K562 (cell line): Measurements from ENCODE around the gene C16orf92. TPM values are rescaled to one million over a fixed set of nuclear protein-coding genes. Genes with fewer than 3 reads are reported as not detected.

Experiments
- ATF7 ChIP-seq: fragments of 450-650 bp; IDR thresholded peaks from 2 replicates; pipeline ENCODE4 v1.7.1; 2014; ENCODE audit warnings: mild to moderate bottlenecking, moderate library complexity
- CBX1 ChIP-seq: sonication (generic); IDR thresholded peaks from 2 replicates; pipeline ENCODE4 v1.6.1; 2016; ENCODE audit warnings: antibody characterized with exemption, low read depth, mild to moderate bottlenecking
- HDAC2 ChIP-seq: fragments of 450-650 bp; IDR thresholded peaks from 2 replicates; pipeline ENCODE4 v1.6.1; 2016; ENCODE audit warnings: mild to moderate bottlenecking
- HEY1 ChIP-seq: fragments of 250-450 bp; sonication (Bioruptor Pico); IDR thresholded peaks from 2 replicates; pipeline ENCODE4 v1.5.0; 2020; ENCODE audit warnings: mild to moderate bottlenecking, moderate library complexity, borderline replicate concordance
- KLF13 ChIP-seq: fragments of 450-650 bp; IDR thresholded peaks from 2 replicates; pipeline ENCODE4 v1.6.1; 2016; ENCODE audit warnings: missing genetic modification characterization, low read depth, mild to moderate bottlenecking, missing compliant biosample characterization, moderate library complexity, borderline replicate concordance
- KLF6 ChIP-seq: fragments of 250-450 bp; sonication (Bioruptor Pico); IDR thresholded peaks from 2 replicates; pipeline ENCODE4 v1.4.0; 2020; ENCODE audit warnings: mild to moderate bottlenecking, moderate library complexity, borderline replicate concordance
- MEIS2 ChIP-seq: fragments of 450-650 bp; IDR thresholded peaks from 2 replicates; pipeline ENCODE4 v1.6.1; 2014; ENCODE audit warnings: mild to moderate bottlenecking; ENCODE audit not compliant: partially characterized antibody
- NFXL1 ChIP-seq: fragments of 450-650 bp; formaldehyde crosslinking; IDR thresholded peaks from 2 replicates; pipeline ENCODE4 v1.4.0; 2021; ENCODE audit warnings: mild to moderate bottlenecking
- NR4A1 ChIP-seq, 2 experiments: fragments of 250-450 bp in 1 of 2; fragments of 450-650 bp in 1 of 2; sonication (Bioruptor Pico) in 1 of 2; IDR thresholded peaks; 2 replicates each; pipeline versions ENCODE4 v1.4.0 to v1.6.1; 2016 to 2020; ENCODE audit warnings: mild to moderate bottlenecking in 2 of 2, missing compliant biosample characterization in 1 of 2, missing genetic modification characterization in 1 of 2, moderate library complexity in 1 of 2
- PTRF ChIP-seq: fragments of 450-650 bp; IDR thresholded peaks from 2 replicates; pipeline ENCODE4 v1.6.1; 2016; ENCODE audit warnings: mild to moderate bottlenecking, missing genetic modification characterization, missing compliant biosample characterization
- PURB ChIP-seq: sonication (generic); formaldehyde crosslinking; IDR thresholded peaks from 2 replicates; pipeline ENCODE4 v1.9.0; 2021; ENCODE audit warnings: low read depth, mild to moderate bottlenecking, missing genetic modification reagents
- ZC3H4 ChIP-seq: sonication (generic); formaldehyde crosslinking; IDR thresholded peaks from 2 replicates; pipeline ENCODE4 v1.9.0; 2021; ENCODE audit warnings: missing genetic modification reagents, borderline replicate concordance
- ZFX ChIP-seq: sonication (generic); formaldehyde crosslinking; IDR thresholded peaks from 2 replicates; pipeline ENCODE4 v1.8.0; 2022; ENCODE audit warnings: mild to moderate bottlenecking, missing genetic modification reagents, moderate library complexity
- ZKSCAN1 ChIP-seq: fragments of 150-350 bp; IDR thresholded peaks from 2 replicates; pipeline ENCODE4 v1.6.1; 2016; ENCODE audit warnings: low read depth, low read length
- ZNF12 ChIP-seq: sonication (generic); formaldehyde crosslinking; IDR thresholded peaks from 2 replicates; pipeline ENCODE4 v1.4.0; 2020; ENCODE audit warnings: mild to moderate bottlenecking, missing genetic modification reagents
- polyA plus RNA-seq, 8 experiments: library from polyadenylated mRNA; depleted of rRNA in 4 of 8; stranded (reverse) in 5 of 8; unstranded in 3 of 8; fragments of >200 nt; fragmentation: Nextera tagmentation in 2 of 8; fragmentation: Illumina TruSeq in 1 of 8; extraction: Ambion mirVana in 2 of 8; extraction: Trizol in 1 of 8; gene quantifications; 2 replicates each; pipeline versions ENCODE4 v1.2.1 to v1.2.3, GENCODE V29; 2011 to 2014; ENCODE audit warnings: inconsistent platforms in 1 of 8, missing spikeins in 1 of 8
- total RNA-seq, 7 experiments: library from RNA; depleted of rRNA in 6 of 7; stranded (reverse); fragments of >200 nt in 6 of 7; fragmentation: Illumina TruSeq in 2 of 7; extraction: Trizol in 2 of 7; gene quantifications; 2 replicates each; pipeline versions ENCODE4 v1.2.1 to v1.2.3, GENCODE V29; 2011 to 2021; ENCODE audit warnings: low replicate concordance in 1 of 7
- TF ChIP-seq, protein P1 (sequence below), 2 experiments: fragments of 450-650 bp in 1 of 2; sonication (generic) in 1 of 2; formaldehyde crosslinking in 1 of 2; IDR thresholded peaks in 1 of 2; conservative IDR thresholded peaks in 1 of 2; 2 replicates each; pipeline versions ENCODE4 v1.6.1 to v1.8.1; 2016 to 2023; ENCODE audit warnings: mild to moderate bottlenecking in 2 of 2, moderate library complexity in 2 of 2, inconsistent platforms in 1 of 2, missing genetic modification reagents in 1 of 2
- TF ChIP-seq, protein P2 (sequence below): fragments of 250-450 bp; sonication (Bioruptor Pico); IDR thresholded peaks from 2 replicates; pipeline ENCODE4 v1.5.0; 2020; ENCODE audit warnings: mild to moderate bottlenecking
- TF ChIP-seq, protein P3 (sequence below): sonication (generic); formaldehyde crosslinking; IDR thresholded peaks from 2 replicates; pipeline ENCODE4 v1.8.1; 2023; ENCODE audit warnings: mild to moderate bottlenecking, missing genetic modification reagents
- TF ChIP-seq, protein P4 (sequence below), 2 experiments: fragments of 450-650 bp; conservative IDR thresholded peaks; 2 replicates each; pipeline ENCODE4 v1.6.1; 2017; ENCODE audit warnings: mild to moderate bottlenecking in 2 of 2, moderate library complexity in 2 of 2

The C16orf92 gene
- total and polyA plus RNA-seq, 9 of the 15 experiments (the other 6 are each of a cell fraction or from before 2014, with no cell fraction given): not detected

DNA sequence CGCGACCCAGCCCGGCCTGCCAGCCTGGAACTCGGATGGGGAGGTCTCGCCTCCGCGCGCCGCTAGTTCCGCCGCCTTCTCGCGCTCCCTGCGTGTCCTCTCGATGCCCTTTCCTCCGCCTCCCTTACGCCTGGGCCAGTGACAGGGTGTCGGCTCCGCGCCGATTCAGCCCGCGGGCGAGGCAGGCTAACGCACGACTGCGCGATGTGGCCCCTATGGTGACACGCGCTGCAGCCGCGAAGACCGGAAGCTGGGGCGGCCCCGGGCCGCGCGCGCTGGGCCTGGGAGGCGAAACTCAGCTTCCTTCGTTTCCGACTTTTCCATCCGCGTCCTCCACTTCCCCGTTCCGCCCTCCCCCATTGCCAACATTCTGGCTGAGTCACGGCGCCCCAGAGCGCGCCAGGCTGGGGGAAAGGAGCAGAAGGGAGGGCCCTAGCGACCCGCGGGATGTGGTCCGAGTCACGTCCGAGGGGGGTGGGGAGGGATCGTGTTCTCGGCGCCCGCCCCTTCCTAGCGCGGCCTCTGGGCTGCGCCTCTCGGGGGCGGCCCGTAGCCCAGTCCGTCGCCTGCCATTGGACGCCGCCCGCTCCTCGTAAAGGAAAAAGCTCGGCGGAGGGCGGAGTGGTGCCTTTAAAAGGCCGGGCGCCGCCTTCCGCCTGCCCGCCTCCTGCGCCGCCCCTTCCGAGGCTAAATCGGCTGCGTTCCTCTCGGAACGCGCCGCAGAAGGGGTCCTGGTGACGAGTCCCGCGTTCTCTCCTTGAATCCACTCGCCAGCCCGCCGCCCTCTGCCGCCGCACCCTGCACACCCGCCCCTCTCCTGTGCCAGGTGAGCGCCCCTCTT is 42.3 kb downstream of the C16orf92 start, which contains the start of gene ALDOA (continued):
- TF ChIP-seq ATF7 (peak; percentile 86), PTRF (tag) (no peak), ZKSCAN1 (peak; percentile 13; the same call in 1 of the 2 replicates), KLF13 (tag) (peak; percentile 18; the same call in 1 of the 2 replicates), ZC3H4 (CRISPR knock-in tag) (no peak), CBX1 (peak; percentile 77), NR4A1 (CRISPR knock-in tag; IDR thresholded peaks at IDR 0.05) (peak; percentile 83; the same call in 1 of the 2 replicates), NR4A1 (tag; IDR thresholded peaks at IDR 0.05) (peak; percentile 91), MEIS2 (peak; percentile 76), NFXL1 (no peak), ZFX (CRISPR knock-in tag) (peak; percentile 95), HDAC2 (peak; percentile 59), ZNF12 (CRISPR knock-in tag) (no peak), KLF6 (CRISPR knock-in tag) (peak; percentile 29; the same call in 1 of the 2 replicates), PURB (no peak), HEY1 (no peak)
- TF ChIP-seq, protein P1, sequence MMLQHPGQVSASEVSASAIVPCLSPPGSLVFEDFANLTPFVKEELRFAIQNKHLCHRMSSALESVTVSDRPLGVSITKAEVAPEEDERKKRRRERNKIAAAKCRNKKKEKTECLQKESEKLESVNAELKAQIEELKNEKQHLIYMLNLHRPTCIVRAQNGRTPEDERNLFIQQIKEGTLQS (IDR thresholded peaks at IDR 0.05): no peak; the same call in 1 of the 2 replicates
- TF ChIP-seq, protein P1 (CRISPR knock-in tag; conservative IDR thresholded peaks at IDR 0.05): peak; percentile 38; the same call in 1 of the 2 replicates
- TF ChIP-seq, protein P2, sequence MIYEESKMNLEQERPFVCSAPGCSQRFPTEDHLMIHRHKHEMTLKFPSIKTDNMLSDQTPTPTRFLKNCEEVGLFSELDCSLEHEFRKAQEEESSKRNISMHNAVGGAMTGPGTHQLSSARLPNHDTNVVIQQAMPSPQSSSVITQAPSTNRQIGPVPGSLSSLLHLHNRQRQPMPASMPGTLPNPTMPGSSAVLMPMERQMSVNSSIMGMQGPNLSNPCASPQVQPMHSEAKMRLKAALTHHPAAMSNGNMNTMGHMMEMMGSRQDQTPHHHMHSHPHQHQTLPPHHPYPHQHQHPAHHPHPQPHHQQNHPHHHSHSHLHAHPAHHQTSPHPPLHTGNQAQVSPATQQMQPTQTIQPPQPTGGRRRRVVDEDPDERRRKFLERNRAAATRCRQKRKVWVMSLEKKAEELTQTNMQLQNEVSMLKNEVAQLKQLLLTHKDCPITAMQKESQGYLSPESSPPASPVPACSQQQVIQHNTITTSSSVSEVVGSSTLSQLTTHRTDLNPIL: 0 out of 2 replicates have a peak, but pooled peaks have one; percentile 28
- TF ChIP-seq, protein P3, sequence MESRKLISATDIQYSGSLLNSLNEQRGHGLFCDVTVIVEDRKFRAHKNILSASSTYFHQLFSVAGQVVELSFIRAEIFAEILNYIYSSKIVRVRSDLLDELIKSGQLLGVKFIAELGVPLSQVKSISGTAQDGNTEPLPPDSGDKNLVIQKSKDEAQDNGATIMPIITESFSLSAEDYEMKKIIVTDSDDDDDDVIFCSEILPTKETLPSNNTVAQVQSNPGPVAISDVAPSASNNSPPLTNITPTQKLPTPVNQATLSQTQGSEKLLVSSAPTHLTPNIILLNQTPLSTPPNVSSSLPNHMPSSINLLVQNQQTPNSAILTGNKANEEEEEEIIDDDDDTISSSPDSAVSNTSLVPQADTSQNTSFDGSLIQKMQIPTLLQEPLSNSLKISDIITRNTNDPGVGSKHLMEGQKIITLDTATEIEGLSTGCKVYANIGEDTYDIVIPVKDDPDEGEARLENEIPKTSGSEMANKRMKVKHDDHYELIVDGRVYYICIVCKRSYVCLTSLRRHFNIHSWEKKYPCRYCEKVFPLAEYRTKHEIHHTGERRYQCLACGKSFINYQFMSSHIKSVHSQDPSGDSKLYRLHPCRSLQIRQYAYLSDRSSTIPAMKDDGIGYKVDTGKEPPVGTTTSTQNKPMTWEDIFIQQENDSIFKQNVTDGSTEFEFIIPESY (CRISPR knock-in tag): peak; percentile 62
- TF ChIP-seq, protein P4, sequence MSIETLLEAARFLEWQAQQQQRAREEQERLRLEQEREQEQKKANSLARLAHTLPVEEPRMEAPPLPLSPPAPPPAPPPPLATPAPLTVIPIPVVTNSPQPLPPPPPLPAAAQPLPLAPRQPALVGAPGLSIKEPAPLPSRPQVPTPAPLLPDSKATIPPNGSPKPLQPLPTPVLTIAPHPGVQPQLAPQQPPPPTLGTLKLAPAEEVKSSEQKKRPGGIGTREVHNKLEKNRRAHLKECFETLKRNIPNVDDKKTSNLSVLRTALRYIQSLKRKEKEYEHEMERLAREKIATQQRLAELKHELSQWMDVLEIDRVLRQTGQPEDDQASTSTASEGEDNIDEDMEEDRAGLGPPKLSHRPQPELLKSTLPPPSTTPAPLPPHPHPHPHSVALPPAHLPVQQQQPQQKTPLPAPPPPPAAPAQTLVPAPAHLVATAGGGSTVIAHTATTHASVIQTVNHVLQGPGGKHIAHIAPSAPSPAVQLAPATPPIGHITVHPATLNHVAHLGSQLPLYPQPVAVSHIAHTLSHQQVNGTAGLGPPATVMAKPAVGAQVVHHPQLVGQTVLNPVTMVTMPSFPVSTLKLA (conservative IDR thresholded peaks at IDR 0.05): peak; percentile 84 to 91
